Sigmoid colon (tissue), 7 donors: ENCODE data around the gene SLC25A13. TPM values are rescaled to one million over a fixed set of nuclear protein-coding genes. Genes with fewer than 3 reads are reported as not detected.

Experiments used
- DNase-seq: peaks from one replicate; pipeline ENCODE4 v3.0.0-alpha.2; 2019
- H3K27ac ChIP-seq, 4 donors: fragments of 200-600 bp; sonication (generic); one replicate each; pipeline ENCODE4 v1.5.1; 2016 to 2019; ENCODE audit warnings: mild to moderate bottlenecking in 1 of 4
- H3K27me3 ChIP-seq, 3 donors: fragments of 200-600 bp; sonication (generic); one replicate each; pipeline ENCODE4 v1.5.1; 2019; ENCODE audit warnings: mild to moderate bottlenecking in 1 of 3
- H3K36me3 ChIP-seq, 4 donors: fragments of 200-600 bp; sonication (generic); one replicate each; pipeline ENCODE4 v1.5.1; 2016 to 2019
- H3K4me1 ChIP-seq, 4 donors: fragments of 200-600 bp; sonication (generic); one replicate each; pipeline ENCODE4 v1.5.1; 2017 to 2019
- H3K4me3 ChIP-seq, 4 donors: fragments of 200-600 bp; sonication (generic); one replicate each; pipeline ENCODE4 v1.5.1; 2017 to 2019; ENCODE audit warnings: mild to moderate bottlenecking in 2 of 4, moderate library complexity in 1 of 4
- H3K9me3 ChIP-seq, 4 donors: fragments of 200-600 bp in 3 of 4; sonication (generic) in 3 of 4; one replicate each; pipeline versions ENCODE4 v1.5.1 to v1.6.1; 2013 to 2019
- EP300 ChIP-seq, 4 donors: sonication (generic); formaldehyde crosslinking; IDR thresholded peaks; one replicate each; pipeline ENCODE4 v1.6.1; 2017; ENCODE audit warnings: antibody characterized with exemption in 4 of 4
- POLR2A ChIP-seq, 2 donors: fragments of 450-650 bp; IDR thresholded peaks; one replicate each; pipeline ENCODE4 v1.6.1; 2016; ENCODE audit warnings: antibody characterized with exemption in 2 of 2, mild to moderate bottlenecking in 2 of 2, moderate library complexity in 2 of 2
- POLR2AphosphoS5 ChIP-seq, 4 donors: sonication (generic); formaldehyde crosslinking; IDR thresholded peaks; one replicate each; pipeline ENCODE4 v1.6.1; 2017; ENCODE audit warnings: antibody characterized with exemption in 4 of 4
- WGBS, 2 donors: extraction: QIAGEN DNeasy Blood & Tissue Kit; methylation state at CpG; one replicate each; pipeline ENCODE4 v1.1.7; 2013; 5-methylcytosine and 5-hydroxymethylcytosine counted together
- intact Hi-C: fragments of 100-400 bp; cut with DNase I; formaldehyde crosslinking; loops from one replicate; pipeline ENCODE4 v1.15.1; 2023
- polyA plus RNA-seq, 3 donors: library from polyadenylated mRNA; stranded (reverse); fragments of 200-250 nt; gene quantifications; one replicate each; pipeline ENCODE4 v1.2.3, GENCODE V29; 2013
- total RNA-seq, 4 donors: library from RNA; depleted of rRNA; stranded (reverse); fragments of >200 nt; gene quantifications; one replicate each; pipeline ENCODE4 v1.1.0, GENCODE V29; 2016
- TF ChIP-seq, protein P1 (sequence below), 4 experiments: fragments of 450-650 bp in 3 of 4; fragments of 200-600 bp in 1 of 4; IDR thresholded peaks; one replicate each; pipeline ENCODE4 v1.5.1; 2016 to 2019; ENCODE audit warnings: antibody characterized with exemption in 4 of 4, mild to moderate bottlenecking in 3 of 4, moderate library complexity in 2 of 4
- donor health status: healthy with polysubstance abuse.
- donor health status: Bipolar disorder and iron deficiency.
- donor health status: healthy.

Gene SLC25A13
- total and polyA plus RNA-seq, 7 donors, result 10.7 to 33.0 (median 20.8) TPM

DNA sequence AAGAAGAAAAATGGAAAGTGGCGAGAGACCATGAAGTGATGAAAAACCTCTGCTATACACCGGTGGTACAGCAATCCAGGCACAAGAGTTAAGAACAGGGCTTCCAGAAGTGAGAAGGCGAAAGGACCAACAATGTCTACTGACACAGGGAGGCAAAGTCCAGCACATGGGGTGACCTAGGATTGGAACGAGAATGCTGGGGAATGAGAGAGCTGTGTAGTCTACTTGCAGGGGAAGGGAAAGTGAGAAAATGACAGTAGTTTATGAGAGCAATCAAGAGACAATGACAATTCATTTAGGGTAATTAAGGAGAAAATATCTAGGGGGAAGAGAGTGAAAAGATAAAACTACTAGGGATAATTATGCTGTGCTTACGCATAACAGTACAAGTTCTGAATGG lies 169.2 kb downstream of the SLC25A13 start:
- DNase-seq, result no peak
- Histone ChIP-seq H3K9me3 (no peaks in the 10 kb centered on the region), H3K27ac (no peak overlapping the region), H3K27me3 (no peaks in the 10 kb centered on the region), H3K4me1 (no peaks in the 10 kb centered on the region), H3K4me3 (no peak overlapping the region), H3K36me3 (peaks cover 0 to 13% (median 0%) of the 10 kb centered on the region in 4 donors)
- intact Hi-C loops, result no loop called here
- 95% methylated on average over 5 of the region's 5 CpGs for WGBS, 2 donors
- no peak for TF ChIP-seq POLR2AphosphoS5 (IDR thresholded peaks at IDR 0.05)

DNA sequence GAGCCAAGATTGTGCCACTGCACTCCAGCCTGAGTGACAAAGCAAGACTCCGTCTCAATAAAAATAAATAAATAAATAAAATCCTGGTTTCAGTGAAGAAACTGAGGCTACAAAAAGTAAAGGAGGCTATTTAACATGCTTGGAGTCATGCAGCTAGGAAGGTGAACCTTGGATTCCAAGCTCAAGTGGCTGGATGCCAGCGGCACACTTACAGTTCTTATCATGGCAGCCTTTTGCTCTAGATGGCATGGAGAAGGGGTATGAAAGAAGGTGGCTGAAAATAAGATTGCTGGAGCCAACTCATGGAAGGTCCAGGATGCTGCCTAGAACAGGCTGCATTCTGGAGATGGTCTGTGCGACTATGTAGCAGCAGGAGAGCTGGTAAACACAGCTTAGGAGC lies 170.0 kb downstream of the SLC25A13 start:
- H3K9me3 ChIP-seq, result no peaks in the 10 kb centered on the region
- H3K4me1 ChIP-seq, result no peaks in the 10 kb centered on the region
- WGBS, 2 donors, result 97 to 99% methylated on average over 3 of the region's 3 CpGs
- H3K27me3 ChIP-seq, result no peaks in the 10 kb centered on the region
- H3K4me3 ChIP-seq, result no peak overlapping the region
- H3K36me3 ChIP-seq, result peaks cover 0 to 6% (median 0%) of the 10 kb centered on the region in 4 donors
- H3K27ac ChIP-seq, result no peak overlapping the region
- intact Hi-C loops, result no loop called here
- DNase-seq, result no peak
- TF ChIP-seq POLR2A (IDR thresholded peaks at IDR 0.05) (no peak), EP300 (IDR thresholded peaks at IDR 0.05) (no peak), POLR2AphosphoS5 (IDR thresholded peaks at IDR 0.05) (no peak)
- TF ChIP-seq, protein P1, sequence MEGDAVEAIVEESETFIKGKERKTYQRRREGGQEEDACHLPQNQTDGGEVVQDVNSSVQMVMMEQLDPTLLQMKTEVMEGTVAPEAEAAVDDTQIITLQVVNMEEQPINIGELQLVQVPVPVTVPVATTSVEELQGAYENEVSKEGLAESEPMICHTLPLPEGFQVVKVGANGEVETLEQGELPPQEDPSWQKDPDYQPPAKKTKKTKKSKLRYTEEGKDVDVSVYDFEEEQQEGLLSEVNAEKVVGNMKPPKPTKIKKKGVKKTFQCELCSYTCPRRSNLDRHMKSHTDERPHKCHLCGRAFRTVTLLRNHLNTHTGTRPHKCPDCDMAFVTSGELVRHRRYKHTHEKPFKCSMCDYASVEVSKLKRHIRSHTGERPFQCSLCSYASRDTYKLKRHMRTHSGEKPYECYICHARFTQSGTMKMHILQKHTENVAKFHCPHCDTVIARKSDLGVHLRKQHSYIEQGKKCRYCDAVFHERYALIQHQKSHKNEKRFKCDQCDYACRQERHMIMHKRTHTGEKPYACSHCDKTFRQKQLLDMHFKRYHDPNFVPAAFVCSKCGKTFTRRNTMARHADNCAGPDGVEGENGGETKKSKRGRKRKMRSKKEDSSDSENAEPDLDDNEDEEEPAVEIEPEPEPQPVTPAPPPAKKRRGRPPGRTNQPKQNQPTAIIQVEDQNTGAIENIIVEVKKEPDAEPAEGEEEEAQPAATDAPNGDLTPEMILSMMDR (IDR thresholded peaks at IDR 0.05), result no peak

DNA sequence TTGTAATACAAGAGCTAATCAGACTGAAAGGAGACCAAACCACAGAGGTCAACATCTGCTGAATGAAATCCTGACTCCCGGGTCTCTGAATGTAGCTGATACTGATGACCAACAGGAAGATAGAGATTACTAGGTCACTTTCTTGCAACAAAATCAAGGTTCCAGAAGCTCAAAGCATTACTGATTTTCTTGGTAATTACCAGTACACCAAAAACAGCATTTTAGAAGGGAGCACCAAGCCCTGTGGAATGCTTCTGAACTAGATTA lies 177.7 kb downstream of the SLC25A13 start:
- no peak overlapping the region for H3K4me3 ChIP-seq
- no peak overlapping the region for H3K27ac ChIP-seq
- H3K36me3 ChIP-seq, result peaks cover 0 to 30% (median 3%) of the 10 kb centered on the region in 4 donors
- DNase-seq, result no peak
- TF ChIP-seq POLR2AphosphoS5 (IDR thresholded peaks at IDR 0.05) (no peak), POLR2A (IDR thresholded peaks at IDR 0.05) (no peak), EP300 (IDR thresholded peaks at IDR 0.05) (no peak)
- TF ChIP-seq, protein P1 (IDR thresholded peaks at IDR 0.05), result no peak
- 87 to 92% methylated on average over 1 of the region's 1 CpG for WGBS, 2 donors
- intact Hi-C loops, result no loop called here
- peaks cover 0 to 8% (median 4%) of the 10 kb centered on the region in 4 donors for H3K4me1 ChIP-seq
- no peaks in the 10 kb centered on the region for H3K27me3 ChIP-seq
- no peaks in the 10 kb centered on the region for H3K9me3 ChIP-seq

DNA sequence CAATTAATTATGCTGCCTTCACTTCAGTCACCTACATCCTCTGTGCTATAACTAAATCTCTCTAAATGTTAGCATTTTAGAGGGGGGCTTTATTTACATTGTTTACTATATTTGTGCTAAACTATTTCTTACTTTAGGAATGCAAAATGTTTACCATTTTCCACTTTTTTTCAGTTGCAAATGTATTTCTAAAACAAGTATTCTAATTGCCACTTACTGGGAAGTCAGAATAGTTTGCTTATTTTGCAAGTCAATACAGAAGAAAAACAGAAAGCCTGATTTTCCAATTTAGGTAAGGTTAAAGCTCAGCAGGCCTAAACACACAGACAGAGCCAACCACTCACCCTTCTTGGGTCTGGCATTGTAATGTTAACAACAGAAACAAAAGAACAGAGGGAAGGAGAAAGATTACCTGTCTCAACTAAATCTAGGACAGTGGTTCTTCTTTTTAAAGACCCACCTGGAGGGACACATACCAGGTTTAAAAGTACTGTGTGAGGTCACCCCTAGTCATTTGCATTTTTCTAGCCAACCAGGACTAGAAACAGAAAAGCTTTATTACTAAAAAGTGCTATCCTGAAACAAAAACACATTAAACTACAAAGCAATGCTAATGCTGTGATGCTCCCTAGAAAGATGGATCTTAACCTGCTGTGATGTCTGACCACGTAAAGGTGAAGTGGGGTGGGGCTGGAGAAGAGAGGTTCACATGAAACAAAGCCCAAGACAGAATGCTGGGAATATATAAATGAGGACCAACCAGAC lies 178.2 kb downstream of the SLC25A13 start:
- no peak overlapping the region for H3K27ac ChIP-seq
- H3K36me3 ChIP-seq, result peaks cover 0 to 29% (median 3%) of the 10 kb centered on the region in 4 donors
- 93% methylated on average over 1 of the region's 1 CpG for WGBS, 2 donors
- DNase-seq, result no peak
- TF ChIP-seq, protein P1 (IDR thresholded peaks at IDR 0.05), result no peak
- TF ChIP-seq EP300 (IDR thresholded peaks at IDR 0.05) (no peak), POLR2AphosphoS5 (IDR thresholded peaks at IDR 0.05) (no peak), POLR2A (IDR thresholded peaks at IDR 0.05) (no peak)
- intact Hi-C loops, result no loop called here
- H3K4me3 ChIP-seq, result no peak overlapping the region
- H3K4me1 ChIP-seq, result peaks cover 0 to 8% (median 4%) of the 10 kb centered on the region in 4 donors
- no peaks in the 10 kb centered on the region for H3K27me3 ChIP-seq
- H3K9me3 ChIP-seq, result no peaks in the 10 kb centered on the region

DNA sequence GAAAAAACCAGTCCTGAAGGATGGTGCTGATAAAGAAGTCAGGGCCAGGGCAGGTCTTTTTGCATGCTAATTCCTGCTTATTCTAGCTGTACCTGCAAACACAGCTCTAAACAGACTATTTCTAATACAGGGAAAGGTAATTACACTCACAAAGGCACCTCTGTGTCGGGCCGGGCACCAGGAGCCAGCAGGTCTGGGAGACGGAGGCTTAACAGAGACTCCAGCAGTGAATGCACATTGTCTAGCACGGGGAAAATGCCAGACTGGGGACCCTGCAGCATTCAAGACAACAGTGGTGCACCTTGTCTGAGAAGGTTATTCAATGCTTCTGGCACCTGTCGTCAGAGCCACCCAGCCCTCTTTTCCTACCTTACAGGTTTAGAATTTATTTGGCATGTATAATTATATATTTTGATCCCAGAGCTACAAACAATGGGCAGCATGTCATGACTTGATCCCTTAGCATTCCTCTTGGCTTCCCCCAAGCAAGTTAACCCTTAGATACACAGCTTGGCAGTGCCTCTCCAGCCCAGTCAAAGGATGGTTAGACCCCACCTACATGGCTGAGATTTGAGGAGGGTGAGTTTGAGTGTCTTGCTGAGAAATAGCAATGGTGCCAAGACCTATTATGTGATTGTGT lies 185.2 kb downstream of the SLC25A13 start:
- no peak for DNase-seq
- Histone ChIP-seq H3K4me3 (no peak overlapping the region), H3K4me1 (no peaks in the 10 kb centered on the region), H3K36me3 (peaks cover 0 to 29% (median 0%) of the 10 kb centered on the region in 4 donors), H3K9me3 (no peaks in the 10 kb centered on the region), H3K27me3 (no peaks in the 10 kb centered on the region), H3K27ac (no peak overlapping the region)
- 95 to 96% methylated on average over 5 of the region's 5 CpGs for WGBS, 2 donors
- TF ChIP-seq POLR2AphosphoS5 (IDR thresholded peaks at IDR 0.05), result no peak
- TF ChIP-seq EP300 (IDR thresholded peaks at IDR 0.05), result no peak
- no peak for TF ChIP-seq POLR2A (IDR thresholded peaks at IDR 0.05)
- intact Hi-C loops, result no loop called here
